Raji (cell line): ENCODE results near the gene GHDC.

Source experiments
- POLR2A ChIP-seq: IDR thresholded peaks from 2 replicates; pipeline ENCODE4 v1.6.1; 2011; ENCODE audit warnings: low read depth, low read length, control low read depth; ENCODE audit not compliant: insufficient read depth

The GHDC gene

GRCh38 chr17:42188749-42189650 is 5.3 kb downstream of the GHDC start:
- TF ChIP-seq POLR2A: no peak

- no peak for TF ChIP-seq POLR2A
These were observed 6.5 kb downstream of the GHDC start for GRCh38 chr17:42187833-42188232.

- TF ChIP-seq POLR2A: no peak
These were observed 8.7 kb downstream of the GHDC start for GRCh38 chr17:42185621-42185930.

GRCh38 chr17:42184713-42185620 is 9.3 kb downstream of the GHDC start, which contains the start of gene HCRT:
Gene HCRT, minus strand, starts transcription at chr17:42185452. Its CDS starts 87 bp downstream, at chr17:42185365.
- TF ChIP-seq POLR2A: no peak

- TF ChIP-seq POLR2A: peak; percentile 84
These were observed 10.3 kb downstream of the GHDC start for GRCh38 chr17:42183741-42184711.

- no peak for TF ChIP-seq POLR2A
These were observed 11.2 kb downstream of the GHDC start for GRCh38 chr17:42182927-42183734.

GRCh38 chr17:42181851-42182207 is 12.5 kb downstream of the GHDC start:
- TF ChIP-seq POLR2A: no peak

- TF ChIP-seq POLR2A: no peak
These were observed 13.1 kb downstream of the GHDC start, which contains the start of gene KCNH4 for GRCh38 chr17:42180922-42181850. Gene KCNH4, minus strand, starts transcription at chr17:42181142. Its CDS starts 197 bp downstream, at chr17:42180945.

GRCh38 chr17:42180411-42180921 is 13.8 kb downstream of the GHDC start:
- no peak for TF ChIP-seq POLR2A

- TF ChIP-seq POLR2A: no peak
These were observed 14.3 kb downstream of the GHDC start for GRCh38 chr17:42179911-42180410.

GRCh38 chr17:42179335-42179734 is 15.0 kb downstream of the GHDC start:
- no peak for TF ChIP-seq POLR2A

- no peak for TF ChIP-seq POLR2A
These were observed 15.5 kb downstream of the GHDC start for GRCh38 chr17:42178817-42179216.
